Sigmoid colon (tissue), 3 donors: ENCODE data around the gene PEAK1.

Experiments
- POLR2A ChIP-seq, 2 donors: fragments of 450-650 bp; IDR thresholded peaks; one replicate each; pipeline ENCODE4 v1.6.1; 2016; ENCODE audit warnings: antibody characterized with exemption in 2 of 2, mild to moderate bottlenecking in 2 of 2, moderate library complexity in 2 of 2
- TF ChIP-seq, protein P1 (sequence below), 4 experiments: fragments of 450-650 bp in 3 of 4; fragments of 200-600 bp in 1 of 4; IDR thresholded peaks; one replicate each; pipeline ENCODE4 v1.5.1; 2016 to 2019; ENCODE audit warnings: antibody characterized with exemption in 4 of 4, mild to moderate bottlenecking in 3 of 4, moderate library complexity in 2 of 4

DNA sequence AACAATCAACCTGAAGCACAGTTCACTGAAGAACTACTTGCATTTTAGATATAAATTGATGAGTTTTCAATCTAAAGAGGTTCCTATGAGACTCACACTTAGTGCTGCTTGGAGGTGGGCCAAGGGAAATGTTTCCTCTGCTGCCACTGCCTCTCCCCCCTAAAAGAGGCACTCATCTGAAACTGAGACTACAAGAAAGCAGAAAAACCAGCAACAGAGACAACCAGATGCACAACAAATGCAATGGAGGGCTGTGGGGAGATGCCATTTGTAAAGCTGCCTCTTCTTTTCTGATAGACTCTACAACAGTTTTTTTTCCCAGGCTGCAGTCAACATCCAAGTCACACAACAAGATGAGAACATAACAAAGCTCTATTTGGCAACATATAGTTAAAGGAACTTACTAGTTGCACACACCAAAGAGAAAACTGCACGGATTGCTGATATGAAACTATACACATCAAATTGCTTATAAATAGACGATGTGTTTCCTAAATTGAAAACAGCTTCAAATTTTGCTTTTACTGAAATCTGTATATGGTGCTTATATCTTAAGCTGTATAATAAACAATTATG lies 360.0 kb downstream of the PEAK1 start:
- TF ChIP-seq, protein P1, sequence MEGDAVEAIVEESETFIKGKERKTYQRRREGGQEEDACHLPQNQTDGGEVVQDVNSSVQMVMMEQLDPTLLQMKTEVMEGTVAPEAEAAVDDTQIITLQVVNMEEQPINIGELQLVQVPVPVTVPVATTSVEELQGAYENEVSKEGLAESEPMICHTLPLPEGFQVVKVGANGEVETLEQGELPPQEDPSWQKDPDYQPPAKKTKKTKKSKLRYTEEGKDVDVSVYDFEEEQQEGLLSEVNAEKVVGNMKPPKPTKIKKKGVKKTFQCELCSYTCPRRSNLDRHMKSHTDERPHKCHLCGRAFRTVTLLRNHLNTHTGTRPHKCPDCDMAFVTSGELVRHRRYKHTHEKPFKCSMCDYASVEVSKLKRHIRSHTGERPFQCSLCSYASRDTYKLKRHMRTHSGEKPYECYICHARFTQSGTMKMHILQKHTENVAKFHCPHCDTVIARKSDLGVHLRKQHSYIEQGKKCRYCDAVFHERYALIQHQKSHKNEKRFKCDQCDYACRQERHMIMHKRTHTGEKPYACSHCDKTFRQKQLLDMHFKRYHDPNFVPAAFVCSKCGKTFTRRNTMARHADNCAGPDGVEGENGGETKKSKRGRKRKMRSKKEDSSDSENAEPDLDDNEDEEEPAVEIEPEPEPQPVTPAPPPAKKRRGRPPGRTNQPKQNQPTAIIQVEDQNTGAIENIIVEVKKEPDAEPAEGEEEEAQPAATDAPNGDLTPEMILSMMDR (IDR thresholded peaks at IDR 0.05), result no peak
- no peak for TF ChIP-seq POLR2A (IDR thresholded peaks at IDR 0.05)
